MM.1S (cell line): Measurements from ENCODE around the gene VSTM4.

Experiments used
- EZH2 ChIP-seq: fragments of 300-600 bp; sonication (generic); optimal IDR thresholded peaks from 2 replicates; pipeline ENCODE3; 2017; ENCODE audit warnings: low read depth, mild to moderate bottlenecking, antibody characterized with exemption, low read length, mixed read lengths
- TF ChIP-seq, protein P1 (sequence below): fragments of 300-600 bp; sonication (generic); IDR thresholded peaks from 2 replicates; pipeline ENCODE4 v1.5.1; 2016; ENCODE audit warnings: antibody characterized with exemption, low read length, mixed read lengths

DNA sequence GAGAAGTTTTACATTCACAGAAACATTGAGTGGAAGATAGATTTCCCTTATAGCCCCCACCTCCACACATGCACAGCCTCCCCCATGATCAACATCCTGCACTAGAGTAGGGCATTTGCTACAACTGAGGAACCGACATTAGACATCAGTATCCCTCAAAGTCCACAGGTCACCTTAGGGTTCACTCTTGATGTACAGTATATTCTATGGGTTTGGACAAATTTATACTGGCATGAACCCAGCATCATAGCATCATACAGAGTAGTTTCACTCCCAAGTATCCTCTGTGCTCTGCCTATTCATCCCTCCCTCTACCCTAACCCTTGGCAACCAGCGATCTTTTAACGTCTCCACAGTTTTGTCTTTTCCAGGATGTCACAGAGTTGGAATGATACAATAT lies 64.4 kb downstream of the VSTM4 start:
- TF ChIP-seq, protein P1, sequence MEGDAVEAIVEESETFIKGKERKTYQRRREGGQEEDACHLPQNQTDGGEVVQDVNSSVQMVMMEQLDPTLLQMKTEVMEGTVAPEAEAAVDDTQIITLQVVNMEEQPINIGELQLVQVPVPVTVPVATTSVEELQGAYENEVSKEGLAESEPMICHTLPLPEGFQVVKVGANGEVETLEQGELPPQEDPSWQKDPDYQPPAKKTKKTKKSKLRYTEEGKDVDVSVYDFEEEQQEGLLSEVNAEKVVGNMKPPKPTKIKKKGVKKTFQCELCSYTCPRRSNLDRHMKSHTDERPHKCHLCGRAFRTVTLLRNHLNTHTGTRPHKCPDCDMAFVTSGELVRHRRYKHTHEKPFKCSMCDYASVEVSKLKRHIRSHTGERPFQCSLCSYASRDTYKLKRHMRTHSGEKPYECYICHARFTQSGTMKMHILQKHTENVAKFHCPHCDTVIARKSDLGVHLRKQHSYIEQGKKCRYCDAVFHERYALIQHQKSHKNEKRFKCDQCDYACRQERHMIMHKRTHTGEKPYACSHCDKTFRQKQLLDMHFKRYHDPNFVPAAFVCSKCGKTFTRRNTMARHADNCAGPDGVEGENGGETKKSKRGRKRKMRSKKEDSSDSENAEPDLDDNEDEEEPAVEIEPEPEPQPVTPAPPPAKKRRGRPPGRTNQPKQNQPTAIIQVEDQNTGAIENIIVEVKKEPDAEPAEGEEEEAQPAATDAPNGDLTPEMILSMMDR, result no peak
- no peak for TF ChIP-seq EZH2
